ENCODE measurements around the gene COTL1. TPM values are rescaled to one million over a fixed set of nuclear protein-coding genes. Genes with fewer than 3 reads are reported as not detected.

The COTL1 gene
- total RNA-seq, 1 experiment from 2014 or later, result 217 TPM

DNA sequence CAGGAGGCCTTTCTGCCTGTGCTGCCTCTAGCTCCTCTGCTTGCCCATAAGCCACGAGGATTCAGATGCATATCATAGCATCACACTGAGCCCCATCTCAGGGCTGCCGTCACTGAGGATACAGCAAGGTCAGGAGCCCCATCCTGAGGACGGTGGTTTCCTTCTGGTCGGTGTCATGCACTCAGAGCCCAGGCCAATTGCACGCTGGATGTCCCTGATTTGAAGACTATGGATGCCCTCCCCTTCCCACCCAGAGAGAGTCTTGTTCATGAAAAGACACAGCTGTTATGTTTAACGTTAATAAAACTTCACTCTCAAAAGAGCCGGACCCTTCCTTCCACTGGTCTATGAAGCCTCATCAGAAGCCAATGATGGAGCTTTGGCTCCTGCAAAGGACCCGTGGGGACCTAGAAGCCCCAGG, 19.9 kb downstream of the COTL1 start:
- no peak for DNase-seq (ENCODE audit: low read depth)

DNA sequence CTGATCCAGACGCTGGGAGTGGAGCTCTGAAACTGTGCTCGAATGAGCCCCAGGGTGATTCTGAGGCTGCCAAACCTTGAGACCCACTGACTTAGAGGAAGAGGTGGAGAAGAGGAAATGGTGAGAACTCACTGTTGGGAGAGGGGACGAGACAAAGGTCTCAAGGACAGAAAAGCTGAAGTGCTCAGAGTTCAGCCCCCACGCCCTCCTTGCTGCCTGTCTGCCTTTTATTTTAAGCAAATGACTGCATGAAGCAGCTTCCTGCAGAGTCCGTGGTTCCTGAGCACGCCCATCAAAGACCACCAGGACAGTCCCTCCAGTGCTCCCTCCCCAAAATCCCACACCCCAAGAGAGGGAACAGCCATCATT, 20.4 kb downstream of the COTL1 start:
- DNase-seq (ENCODE audit: low read depth), result no peak

DNA sequence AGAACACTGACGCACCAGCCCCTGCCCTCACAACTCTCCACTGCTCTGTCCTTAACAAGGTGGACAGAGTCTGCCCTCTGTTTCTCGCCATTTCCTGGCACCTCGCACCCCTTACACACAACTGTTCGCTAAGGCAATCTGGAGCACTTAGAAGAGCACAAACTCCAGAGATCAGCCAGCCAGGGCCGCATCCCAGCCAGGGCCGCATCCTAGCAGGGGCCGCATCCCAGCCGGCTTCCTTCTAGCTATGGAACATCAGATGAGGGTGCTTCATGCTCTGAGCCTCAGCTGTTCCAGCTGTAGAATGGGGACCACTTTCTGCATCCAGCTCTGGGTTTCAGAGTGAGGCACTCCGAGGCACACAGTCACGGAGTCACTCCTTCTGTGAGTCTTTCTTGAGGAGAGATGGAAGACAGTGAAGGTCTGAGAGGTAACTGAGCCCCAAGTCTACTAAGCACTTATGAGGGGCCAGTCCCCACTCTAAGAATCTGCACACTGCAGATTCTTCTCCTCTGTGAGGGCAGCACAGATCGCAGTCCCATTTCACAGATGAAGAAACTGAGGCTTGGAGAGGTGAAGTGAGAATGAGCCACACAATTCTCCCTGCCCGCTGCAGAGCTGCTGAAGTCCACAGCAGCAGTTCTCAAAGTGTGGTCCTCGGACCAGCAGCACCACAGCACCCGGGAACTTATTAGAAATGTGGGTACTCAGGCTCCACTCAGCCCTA, 20.9 kb downstream of the COTL1 start:
- DNase-seq (ENCODE audit: low read depth), result no peak

DNA sequence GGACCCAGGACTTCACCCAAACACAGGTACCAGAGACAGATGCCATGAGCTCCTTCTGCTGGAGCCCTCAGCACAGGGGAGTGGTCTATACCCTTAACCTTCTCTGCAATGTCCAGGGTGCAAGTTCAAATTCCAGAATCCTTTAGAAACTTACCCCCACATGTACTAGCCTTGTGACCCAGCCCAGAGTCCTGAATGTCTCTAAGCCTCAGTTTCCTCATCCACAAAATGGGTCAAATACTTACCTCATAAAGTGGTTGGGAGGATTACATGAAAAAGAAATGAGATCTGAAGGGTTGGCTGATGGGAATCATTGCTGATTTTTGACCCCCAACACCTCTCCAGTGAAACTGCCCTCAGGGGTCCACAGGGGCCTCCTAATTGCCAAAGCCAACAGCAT, 21.7 kb downstream of the COTL1 start:
- no peak for DNase-seq (ENCODE audit: low read depth)

DNA sequence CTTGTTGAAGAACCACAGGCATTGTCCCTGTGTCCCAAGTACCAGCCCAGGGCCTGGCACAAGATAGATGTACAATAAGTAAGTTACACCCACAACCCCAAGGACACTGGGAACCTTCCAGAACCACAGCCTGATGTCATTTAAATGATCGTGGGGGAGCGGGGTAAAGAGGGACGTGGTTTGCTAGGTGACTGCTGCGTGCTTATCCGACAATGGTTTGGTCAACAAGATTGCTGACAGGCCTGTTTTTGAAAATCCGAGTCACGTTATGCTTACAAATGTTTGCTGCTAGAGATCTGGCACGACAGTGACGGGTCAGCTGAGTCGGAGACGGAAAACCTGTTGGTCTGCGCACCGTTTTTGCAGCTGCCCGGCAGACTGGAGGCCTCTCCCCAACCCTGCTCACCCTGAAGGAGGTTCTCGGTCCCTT, 22.8 kb downstream of the COTL1 start:
- no peak for DNase-seq (ENCODE audit: low read depth)

DNA sequence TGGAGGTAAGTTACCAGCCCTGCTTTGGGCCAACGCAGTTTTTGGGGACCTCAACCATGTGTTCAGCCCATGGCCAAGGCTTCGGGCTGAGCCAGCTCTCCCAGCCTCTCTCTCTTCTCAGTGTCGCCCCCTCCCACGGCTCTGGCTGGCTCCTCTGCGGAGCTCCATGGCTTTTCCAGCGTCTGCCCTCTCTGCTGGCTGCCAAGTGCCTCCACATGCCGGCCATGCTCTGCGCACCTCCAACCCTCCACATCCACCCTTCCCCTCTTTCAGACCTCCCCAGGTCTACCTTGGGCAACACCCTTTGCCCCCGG, 23.2 kb downstream of the COTL1 start:
- no peak for DNase-seq (ENCODE audit: low read depth)

DNA sequence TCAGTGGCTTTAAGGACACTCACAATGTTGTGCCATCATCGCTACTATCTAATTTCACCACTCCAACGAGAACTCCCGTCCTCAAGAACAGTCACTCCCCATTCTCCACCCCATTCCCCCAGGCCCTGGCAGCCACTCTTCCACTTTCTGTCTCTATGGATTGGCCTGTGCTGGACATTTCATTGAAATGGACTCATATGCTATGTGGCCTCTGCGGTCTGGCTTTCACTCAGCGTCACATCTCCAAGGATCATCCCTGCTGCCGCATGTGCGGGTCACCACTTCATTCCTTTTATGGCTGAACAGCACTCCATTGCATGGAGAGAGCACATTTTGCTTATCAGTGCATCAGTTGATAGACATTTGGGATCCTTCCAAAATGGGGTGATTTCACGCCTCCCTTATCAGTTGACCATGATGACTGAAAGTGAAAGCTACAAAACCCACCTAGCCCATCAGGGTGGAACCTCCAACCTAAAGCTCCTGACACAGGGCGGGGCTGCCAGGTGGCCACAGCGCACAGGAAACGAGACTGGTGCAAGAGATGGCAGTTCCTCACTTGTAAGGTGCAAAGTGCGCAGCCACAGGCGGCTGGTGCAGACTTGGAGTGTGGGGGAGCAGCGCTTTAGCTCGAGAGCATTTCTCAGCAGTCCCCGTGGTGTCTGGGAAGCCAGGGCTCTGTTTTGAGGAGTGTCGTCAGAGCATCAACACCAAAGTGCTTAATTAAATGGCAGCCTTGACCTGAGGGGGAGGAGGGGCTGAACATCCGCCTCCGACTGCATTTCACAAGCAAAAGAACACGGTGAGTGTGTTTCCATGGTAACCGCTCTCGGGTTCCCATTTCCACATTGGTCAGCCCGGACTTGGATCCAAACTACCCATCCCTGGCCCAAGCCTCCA, 23.8 kb downstream of the COTL1 start:
- no peak for DNase-seq (ENCODE audit: low read depth)

DNA sequence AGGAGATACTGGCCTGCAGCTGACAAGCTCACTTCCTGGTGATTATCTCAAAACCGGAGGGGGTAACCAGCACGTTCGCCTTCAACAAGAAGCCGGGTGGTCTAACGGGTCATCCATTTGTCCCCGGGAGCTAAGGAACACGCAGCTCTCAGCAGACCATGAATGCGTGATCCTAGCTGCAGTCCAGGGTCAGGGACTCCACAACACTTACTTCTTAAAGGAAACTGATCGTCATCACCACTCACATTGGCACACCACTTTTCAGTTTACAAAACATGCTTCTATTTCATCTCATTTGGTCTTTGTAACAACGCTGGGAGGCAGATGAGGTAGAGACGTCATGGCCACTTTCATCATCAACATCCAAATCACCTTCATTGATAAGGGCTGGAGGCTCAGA, 25.2 kb downstream of the COTL1 start:
- no peak for DNase-seq (ENCODE audit: low read depth)

DNA sequence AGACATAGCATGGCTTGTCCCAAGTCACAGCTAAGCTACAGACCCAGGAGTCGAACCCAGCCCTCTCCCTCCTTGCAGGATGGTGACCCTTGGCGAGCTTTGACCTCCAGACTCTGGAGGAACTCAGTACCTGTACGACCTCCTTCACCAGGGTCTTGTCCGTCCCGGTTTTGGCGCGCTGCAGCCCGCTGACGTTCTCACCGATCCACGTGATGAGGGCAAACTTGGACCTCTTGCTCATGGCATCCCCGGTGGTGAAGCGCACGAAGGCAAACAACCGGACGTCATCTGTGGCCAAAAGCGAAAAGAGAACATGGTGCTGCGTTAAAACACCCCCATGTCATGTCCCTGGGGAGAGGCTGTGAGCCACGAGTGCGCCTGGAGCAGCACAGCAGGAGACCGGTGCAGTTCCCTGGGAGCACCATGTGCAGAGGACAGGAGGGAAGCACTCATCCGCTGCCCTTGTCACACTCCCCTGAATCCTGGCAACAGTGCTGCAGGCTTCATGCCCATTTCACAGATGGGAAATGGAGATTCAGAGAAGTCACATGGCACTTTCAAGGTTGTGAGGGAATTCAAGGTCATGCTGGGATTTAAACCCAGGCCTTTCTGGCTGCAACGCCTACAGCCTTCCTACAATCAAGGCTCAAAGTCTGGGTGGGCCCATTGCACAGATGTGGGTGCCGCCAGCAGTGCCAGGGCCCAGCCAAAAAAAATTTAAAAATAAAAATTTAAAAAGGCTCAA, 27.7 kb downstream of the COTL1 start:
- no peak for DNase-seq (ENCODE audit: low read depth)

DNA sequence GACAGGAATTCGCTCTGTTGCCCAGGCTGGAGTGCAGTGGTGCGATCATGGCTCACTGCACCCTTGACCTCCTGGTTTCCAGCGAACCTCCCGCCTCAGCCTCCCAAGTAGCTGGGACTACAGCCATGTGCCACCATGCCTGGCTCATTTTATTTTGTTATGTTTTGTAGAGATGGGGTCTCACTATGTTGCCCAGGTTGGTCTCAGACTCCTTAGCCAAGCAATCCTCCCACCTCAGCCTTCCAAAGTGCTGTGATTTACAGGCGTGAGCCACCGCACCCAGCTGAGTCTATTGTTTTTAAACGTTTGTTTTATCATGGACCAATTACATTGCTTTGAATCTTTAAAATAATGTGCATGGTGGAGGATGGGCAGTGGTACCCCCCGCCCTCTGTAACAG, 28.9 kb downstream of the COTL1 start:
- DNase-seq (ENCODE audit: low read depth), result no peak

DNA sequence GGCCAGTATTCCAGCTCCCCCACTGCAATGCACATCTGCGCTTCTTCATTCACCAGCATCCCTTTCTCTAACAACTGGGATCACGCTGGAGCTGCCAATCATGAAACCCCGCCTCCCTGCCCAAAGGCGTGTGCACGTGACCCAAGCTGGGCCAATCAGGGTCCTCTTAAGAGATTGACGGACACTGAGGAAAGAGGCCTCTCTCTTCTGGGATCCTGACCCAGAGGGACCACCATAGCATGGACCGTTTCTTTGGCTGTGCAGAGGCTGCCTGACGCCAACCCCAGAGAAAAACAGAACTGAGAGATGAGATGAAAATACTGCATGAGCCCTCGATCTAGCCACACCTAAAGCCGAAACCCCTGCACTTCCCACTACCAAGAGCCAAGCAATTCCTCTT, 32.0 kb downstream of the COTL1 start:
- no peak for DNase-seq (ENCODE audit: low read depth)

DNA sequence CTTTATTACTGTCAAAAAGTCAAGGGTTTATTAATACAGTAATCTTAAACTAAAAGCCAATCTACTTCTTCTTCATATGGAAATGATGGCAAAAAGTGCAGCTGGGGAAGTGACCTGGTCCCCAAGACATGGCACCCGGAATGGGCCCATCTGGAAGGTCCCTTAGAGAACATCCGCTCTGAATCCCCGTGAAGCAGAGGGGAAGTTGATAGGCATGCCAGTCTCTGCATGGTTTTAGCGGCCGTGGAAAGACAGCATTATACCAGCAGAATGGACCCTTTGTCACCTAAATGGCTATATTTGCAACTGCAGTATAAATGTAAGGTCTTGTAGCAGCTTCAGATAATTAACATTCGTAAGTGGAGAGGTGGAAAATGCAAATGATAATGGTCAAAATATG, 32.4 kb downstream of the COTL1 start:
- no peak for DNase-seq (ENCODE audit: low read depth)

DNA sequence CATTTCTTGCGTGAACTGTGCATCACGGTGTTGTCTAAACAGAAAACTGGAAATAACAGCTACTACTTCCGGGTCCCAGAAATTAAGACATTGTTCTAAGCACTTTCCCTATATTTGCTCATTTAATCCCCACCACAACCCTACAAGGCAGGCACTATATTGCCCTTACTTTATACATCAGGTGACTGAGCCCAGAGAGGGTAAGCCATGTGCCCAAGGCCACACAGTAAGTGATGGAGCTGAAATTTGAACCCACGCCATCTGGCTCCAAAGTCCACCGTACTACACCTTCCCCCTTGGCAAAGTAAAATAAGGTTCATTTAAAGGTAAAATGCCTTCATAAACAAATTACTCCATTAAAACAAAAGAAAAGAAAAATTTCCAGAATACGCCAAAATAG, 33.2 kb downstream of the COTL1 start:
- no peak for DNase-seq (ENCODE audit: low read depth)

DNA sequence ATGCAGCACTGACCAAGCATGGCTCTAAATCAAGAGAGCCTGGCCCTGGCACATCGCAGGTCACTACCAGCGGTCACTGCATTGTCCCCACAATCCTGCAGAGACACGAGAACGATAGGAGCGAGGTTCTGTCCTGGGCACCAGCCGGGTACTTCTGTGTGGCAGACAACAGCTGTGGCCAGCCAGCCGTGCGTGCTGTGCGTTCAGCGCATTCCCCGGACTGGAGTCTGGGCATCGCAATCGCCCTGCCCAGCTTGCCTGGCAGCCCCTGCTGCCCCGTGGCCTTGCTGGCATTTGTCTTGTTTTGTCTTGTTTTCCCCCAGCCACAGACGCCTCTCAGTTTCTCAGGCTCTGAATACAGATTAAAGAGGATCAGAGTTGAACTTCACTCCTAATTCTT, 33.9 kb downstream of the COTL1 start:
- DNase-seq (ENCODE audit: low read depth), result no peak

DNA sequence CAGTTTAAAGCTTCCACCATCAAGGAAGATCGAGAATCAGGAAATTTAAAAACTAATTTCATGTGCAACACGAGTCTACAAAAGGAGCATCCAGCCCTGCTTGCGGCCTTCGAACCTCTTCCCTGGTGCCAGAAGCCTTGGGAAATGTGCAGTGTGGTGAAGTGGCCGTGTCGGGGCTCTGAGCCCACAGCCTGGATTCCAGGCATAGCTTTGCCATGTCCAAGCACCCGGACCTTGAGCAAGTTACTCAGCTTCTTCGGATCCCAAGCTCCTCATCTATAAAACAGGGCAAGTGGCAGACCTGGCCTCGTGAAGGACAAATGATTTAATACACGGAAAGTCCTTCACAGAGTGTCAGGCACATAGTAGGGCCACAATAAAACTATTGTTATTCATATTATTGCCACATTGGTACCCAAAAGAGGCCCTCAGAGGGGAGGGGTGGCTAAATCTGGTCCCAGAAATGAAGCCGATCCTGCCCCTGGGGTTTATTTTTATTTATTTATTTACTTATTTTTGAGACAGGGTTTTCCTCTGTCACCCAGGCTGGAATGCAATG, 34.8 kb downstream of the COTL1 start:
- no peak for DNase-seq (ENCODE audit: low read depth)

DNA sequence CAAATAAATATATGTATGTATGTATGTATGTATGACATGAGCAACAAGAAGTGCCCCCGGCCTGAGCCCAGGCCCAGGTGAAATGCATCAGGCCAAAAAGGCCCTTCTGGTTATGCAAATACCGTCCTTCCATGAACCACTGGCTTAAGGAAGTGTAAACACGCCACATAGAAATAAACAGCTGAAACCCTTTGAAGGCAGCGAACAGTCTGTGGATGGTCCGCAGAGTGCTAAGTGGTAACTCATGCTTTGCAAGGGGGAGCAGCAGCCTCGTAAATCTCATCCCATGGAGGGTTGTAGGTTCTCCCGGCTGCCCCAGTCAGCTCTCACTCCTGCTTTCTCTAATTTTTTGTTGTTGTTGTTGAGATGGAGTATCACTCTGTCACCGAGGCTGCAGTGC, 36.7 kb downstream of the COTL1 start:
- no peak for DNase-seq (ENCODE audit: low read depth)

DNA sequence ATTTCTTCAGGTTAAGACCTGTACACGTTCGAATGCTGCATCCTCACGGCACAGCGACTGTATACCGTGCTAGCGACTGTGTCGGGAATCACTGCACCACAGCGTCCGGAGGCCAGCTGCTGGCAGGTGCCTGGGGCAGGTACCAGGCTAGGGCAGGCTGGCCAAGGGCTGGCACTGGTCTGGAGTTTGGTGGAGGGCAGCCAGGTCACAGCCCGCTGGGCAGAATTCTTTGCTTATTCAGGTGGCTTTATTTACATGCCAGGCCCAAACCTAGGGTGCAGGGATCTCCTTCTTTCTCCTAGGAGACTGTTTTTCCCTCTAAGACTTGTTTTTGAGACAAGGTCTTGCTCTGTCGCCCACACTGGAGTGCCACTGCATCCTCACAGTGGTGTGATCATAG, 37.9 kb downstream of the COTL1 start:
- no peak for DNase-seq (ENCODE audit: low read depth)

DNA sequence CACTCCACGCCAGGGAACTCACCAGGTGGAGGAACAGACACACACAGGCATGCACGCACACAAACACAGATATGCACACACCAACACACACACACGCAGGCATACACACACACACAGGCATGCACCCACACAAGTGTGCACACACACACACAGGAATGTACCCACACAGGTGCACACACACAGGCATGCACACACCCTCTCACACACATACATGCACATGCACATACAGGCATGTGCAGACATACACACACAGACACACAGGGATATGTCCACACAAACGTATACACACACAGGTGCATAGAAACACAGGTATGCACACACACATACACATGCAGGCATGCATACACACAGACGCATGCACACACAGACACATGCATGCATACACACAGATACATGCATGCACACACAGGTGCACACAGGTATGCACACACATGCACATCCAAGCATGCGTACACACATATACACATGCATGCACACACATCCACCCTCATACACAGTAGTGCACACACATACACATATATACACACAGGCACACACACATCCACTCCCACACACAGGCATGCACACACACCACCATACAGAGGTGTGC, 39.2 kb downstream of the COTL1 start:
- DNase-seq (ENCODE audit: low read depth), result no peak

DNA sequence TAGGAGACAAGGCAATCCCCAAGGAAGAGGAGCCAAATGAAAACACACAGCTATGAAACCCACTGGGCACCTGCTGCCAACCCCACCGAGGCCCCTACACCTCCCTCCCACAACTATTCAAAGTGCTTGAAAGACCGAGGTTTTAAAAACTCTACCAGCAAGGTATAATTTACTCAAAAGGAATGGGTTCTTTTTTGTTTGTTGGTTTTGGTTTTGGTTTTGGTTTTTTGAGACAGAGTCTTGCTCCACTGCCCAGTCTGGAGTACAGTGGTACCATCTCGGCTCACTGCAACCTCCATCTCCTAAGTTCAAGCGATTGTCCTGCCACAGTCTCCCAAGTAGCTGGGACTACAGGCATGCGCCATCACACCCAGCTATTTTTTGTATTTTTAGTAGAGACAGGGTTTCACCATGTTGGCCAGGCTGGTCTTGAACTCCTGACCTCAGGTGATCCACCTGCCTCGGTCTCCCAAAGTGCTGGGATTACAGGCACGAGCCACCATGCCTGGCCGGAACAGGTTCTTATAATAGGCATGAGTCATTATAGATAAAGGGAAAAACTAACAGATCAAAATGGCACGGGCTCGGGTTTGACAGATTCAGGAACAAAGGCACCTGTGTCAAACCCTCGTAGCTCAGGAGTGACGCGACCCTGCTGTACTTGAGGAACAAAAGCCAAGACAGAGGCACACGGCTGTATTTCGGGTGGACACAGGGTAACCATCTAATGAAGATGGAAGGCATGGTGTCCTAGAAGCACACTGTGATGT, 40.7 kb downstream of the COTL1 start:
- no peak for DNase-seq (ENCODE audit: low read depth)

DNA sequence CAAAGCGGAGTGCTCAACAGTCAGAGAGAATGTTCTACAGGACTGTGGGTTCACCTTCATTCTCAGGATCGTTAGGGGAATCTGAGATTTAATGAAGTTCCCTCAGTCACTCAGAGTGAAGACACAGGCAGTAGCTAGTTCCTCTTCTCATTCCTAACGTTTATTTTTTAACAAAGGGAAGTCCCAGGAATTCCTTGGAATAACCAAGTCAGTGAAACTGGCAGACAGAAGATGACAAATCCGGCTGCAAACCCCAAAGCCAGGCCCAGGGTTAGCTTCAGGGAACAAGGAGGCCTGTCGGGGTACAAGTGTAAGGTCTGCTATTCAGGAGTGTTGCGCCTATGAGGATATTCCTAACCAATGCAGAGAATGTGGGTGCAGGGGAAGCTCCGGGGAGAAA, 42.0 kb downstream of the COTL1 start:
- no peak for DNase-seq (ENCODE audit: low read depth)

DNA sequence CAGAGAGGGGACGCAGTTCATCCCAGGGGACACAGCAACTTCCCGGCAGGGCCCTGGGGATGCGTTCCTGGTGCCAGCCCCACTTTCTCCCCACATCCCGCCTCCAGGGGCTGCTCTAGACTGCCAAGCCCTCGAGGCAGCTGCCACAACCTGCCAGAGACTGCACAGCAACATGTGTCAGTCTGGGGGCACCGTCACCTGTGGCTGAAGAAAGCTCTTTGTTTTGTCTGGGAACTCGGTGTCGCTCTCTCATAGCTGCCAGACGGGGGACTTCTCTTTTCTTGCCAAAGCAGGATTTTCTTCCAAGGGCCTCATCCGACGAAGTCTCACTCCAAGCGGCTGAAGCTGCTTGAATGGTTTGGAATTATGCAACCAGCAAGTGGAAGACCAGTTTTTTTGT, 43.7 kb downstream of the COTL1 start:
- no peak for DNase-seq (ENCODE audit: low read depth)

Data from HT1080 (cell line).